PC-9 (cell line): Measurements from ENCODE around the gene TEX26. TPM values are rescaled to one million over a fixed set of nuclear protein-coding genes. Genes with fewer than 3 reads are reported as not detected.

ENCODE experiments used
- BruUV-seq: library from RNA; stranded (reverse); fragments of 400-500 nt; replicated peaks from 2 replicates; lab custom pipeline; 2021; lab: Mats Ljungman, UMichigan
- CTCF ChIA-PET: fragments of 300-600 bp; sonication (Branson Sonifier 250); formaldehyde crosslinking; loops from one replicate; lab custom pipeline; 2022; ENCODE audit warnings: antibody characterized with exemption; lab: Charles Lee
- POLR2A ChIA-PET: fragments of 300-600 bp; sonication (Branson Sonifier 250); formaldehyde crosslinking; loops from one replicate; lab custom pipeline; 2022; ENCODE audit warnings: antibody characterized with exemption; ENCODE audit not compliant: unreplicated experiment; lab: Charles Lee
- DNase-seq, 2 experiments: peaks; one replicate each; pipeline versions ENCODE4 v3.0.0 to v3.0.0-alpha.2; 2015 to 2022; ENCODE audit warnings: mixed read lengths in 1 of 2
- H2AFZ ChIP-seq: fragments of 200-600 bp; sonication (generic); 2 replicates; pipeline ENCODE4 v1.8.1; 2017; ENCODE audit warnings: antibody characterized with exemption
- H3F3A ChIP-seq: fragments of 200-600 bp; sonication (generic); 2 replicates; pipeline ENCODE4 v1.8.1; 2017; ENCODE audit warnings: antibody characterized with exemption, mild to moderate bottlenecking, low read depth; ENCODE audit not compliant: insufficient read depth
- H3K27ac ChIP-seq: fragments of 200-600 bp; sonication (generic); 2 replicates; pipeline ENCODE4 v1.6.1; 2016; ENCODE audit warnings: mixed run types
- H3K27me3 ChIP-seq: fragments of 200-600 bp; sonication (generic); 2 replicates; pipeline ENCODE4 v1.6.1; 2016; ENCODE audit warnings: low read depth, mixed run types; ENCODE audit not compliant: insufficient read depth
- H3K36me3 ChIP-seq: fragments of 200-600 bp; sonication (generic); 2 replicates; pipeline ENCODE4 v1.6.1; 2016; ENCODE audit warnings: low read depth, mixed run types
- H3K4me1 ChIP-seq: fragments of 200-600 bp; sonication (generic); replicated peaks from 2 replicates; pipeline ENCODE4 v1.6.1; 2016; ENCODE audit warnings: mixed run types; ENCODE audit not compliant: insufficient read depth
- H3K4me2 ChIP-seq: fragments of 200-600 bp; sonication (generic); 2 replicates; pipeline ENCODE4 v1.6.1; 2017; ENCODE audit warnings: mixed run types
- H3K4me3 ChIP-seq: fragments of 200-600 bp; sonication (generic); 2 replicates; pipeline ENCODE4 v1.6.1; 2016; ENCODE audit warnings: mixed run types
- H3K79me2 ChIP-seq: fragments of 200-600 bp; sonication (generic); 2 replicates; pipeline ENCODE4 v1.6.1; 2017; ENCODE audit warnings: low read depth, mixed run types
- H3K9me2 ChIP-seq: fragments of 200-600 bp; sonication (generic); 2 replicates; pipeline ENCODE4 v1.8.1; 2017; ENCODE audit warnings: mild to moderate bottlenecking; ENCODE audit not compliant: insufficient read depth
- H3K9me3 ChIP-seq: fragments of 200-600 bp; sonication (generic); 2 replicates; pipeline ENCODE4 v1.8.1; 2016; ENCODE audit warnings: low read depth; ENCODE audit not compliant: insufficient read depth
- H4K20me1 ChIP-seq: fragments of 200-600 bp; sonication (generic); 2 replicates; pipeline ENCODE4 v1.8.1; 2017; ENCODE audit not compliant: insufficient read depth
- EZH2 ChIP-seq: fragments of 200-600 bp; sonication (generic); IDR thresholded peaks from 2 replicates; pipeline ENCODE4 v1.8.0; 2017; ENCODE audit warnings: antibody characterized with exemption, low read depth
- intact Hi-C: fragments of 100-400 bp; cut with micrococcal nuclease; formaldehyde crosslinking; loops from one replicate; pipeline ENCODE4 v1.10.0; 2022; ENCODE audit not compliant: unreplicated experiment
- total RNA-seq: library from RNA; stranded (reverse); gene quantifications from 2 replicates; pipeline ENCODE4 v1.2.3, GENCODE V29; 2021
- TF ChIP-seq, protein P1 (sequence below): fragments of 200-600 bp; sonication (generic); conservative IDR thresholded peaks from 2 replicates; pipeline ENCODE4 v1.6.1; 2017; ENCODE audit warnings: mixed run types, antibody characterized with exemption, mild to moderate bottlenecking, moderate library complexity

The TEX26 gene
- total RNA-seq, 1 experiment from 2014 or later = not detected

DNA sequence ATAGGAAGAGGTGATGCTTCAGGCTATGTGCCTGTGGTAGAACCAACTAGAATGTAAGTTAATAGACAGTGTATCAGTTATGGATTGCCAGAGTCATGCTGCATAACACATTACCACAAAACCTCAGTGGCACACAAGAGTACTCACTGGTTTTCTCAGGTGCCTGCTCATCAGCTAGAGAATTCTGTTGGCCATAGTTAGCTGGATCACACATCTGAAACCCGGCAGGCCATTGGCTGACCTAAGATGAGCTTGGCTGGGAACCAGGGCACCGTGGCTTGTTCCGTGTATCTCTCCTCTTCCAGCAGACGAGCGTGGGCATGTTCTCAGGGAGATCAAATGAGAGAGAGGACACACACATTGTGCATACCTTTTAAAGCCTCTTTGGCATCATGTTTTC is 76.7 kb downstream of the TEX26 start:
- H3K27ac ChIP-seq = no peak overlapping the region
- no peaks in the 10 kb centered on the region for H3K79me2 ChIP-seq
- H3F3A ChIP-seq = peaks cover 10% of the 10 kb centered on the region; the same call in 1 of the 2 replicates
- H3K27me3 ChIP-seq = no peaks in the 10 kb centered on the region
- no peak for TF ChIP-seq EZH2
- TF ChIP-seq, protein P1, sequence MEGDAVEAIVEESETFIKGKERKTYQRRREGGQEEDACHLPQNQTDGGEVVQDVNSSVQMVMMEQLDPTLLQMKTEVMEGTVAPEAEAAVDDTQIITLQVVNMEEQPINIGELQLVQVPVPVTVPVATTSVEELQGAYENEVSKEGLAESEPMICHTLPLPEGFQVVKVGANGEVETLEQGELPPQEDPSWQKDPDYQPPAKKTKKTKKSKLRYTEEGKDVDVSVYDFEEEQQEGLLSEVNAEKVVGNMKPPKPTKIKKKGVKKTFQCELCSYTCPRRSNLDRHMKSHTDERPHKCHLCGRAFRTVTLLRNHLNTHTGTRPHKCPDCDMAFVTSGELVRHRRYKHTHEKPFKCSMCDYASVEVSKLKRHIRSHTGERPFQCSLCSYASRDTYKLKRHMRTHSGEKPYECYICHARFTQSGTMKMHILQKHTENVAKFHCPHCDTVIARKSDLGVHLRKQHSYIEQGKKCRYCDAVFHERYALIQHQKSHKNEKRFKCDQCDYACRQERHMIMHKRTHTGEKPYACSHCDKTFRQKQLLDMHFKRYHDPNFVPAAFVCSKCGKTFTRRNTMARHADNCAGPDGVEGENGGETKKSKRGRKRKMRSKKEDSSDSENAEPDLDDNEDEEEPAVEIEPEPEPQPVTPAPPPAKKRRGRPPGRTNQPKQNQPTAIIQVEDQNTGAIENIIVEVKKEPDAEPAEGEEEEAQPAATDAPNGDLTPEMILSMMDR = no peak
- H3K4me2 ChIP-seq = no peak overlapping the region
- DNase-seq = no peak
- peaks cover 17% of the 10 kb centered on the region for H3K4me1 ChIP-seq
- POLR2A ChIA-PET = no interaction called here
- no peak overlapping the region for H3K4me3 ChIP-seq
- no peaks in the 10 kb centered on the region for H4K20me1 ChIP-seq
- intact Hi-C loops = no loop called here
- CTCF ChIA-PET = no interaction called here
- no TSS peak for BruUV-seq
- H3K9me3 ChIP-seq = no peaks in the 10 kb centered on the region
- H2AFZ ChIP-seq = no peak overlapping the region
- H3K9me2 ChIP-seq = no peaks in the 10 kb centered on the region
- no peaks in the 10 kb centered on the region for H3K36me3 ChIP-seq

- ChIA-PET POLR2A (no interaction called here), CTCF (interaction anchor here (0.5 kb wide), 1 partner anchor 24 kb away, joined by 3 read pairs; no protein-coding TSS in a partner anchor)
- H3K27ac ChIP-seq = no peak overlapping the region
- peaks cover 17% of the 10 kb centered on the region for H3K4me1 ChIP-seq
- no peak overlapping the region for H3K4me3 ChIP-seq
- no peak overlapping the region for H3K4me2 ChIP-seq
- peaks cover 10% of the 10 kb centered on the region; the same call in 1 of the 2 replicates for H3F3A ChIP-seq
- H3K9me3 ChIP-seq = no peaks in the 10 kb centered on the region
- BruUV-seq = no TSS peak
- intact Hi-C loops = no loop called here
- H4K20me1 ChIP-seq = no peaks in the 10 kb centered on the region
- H3K9me2 ChIP-seq = no peaks in the 10 kb centered on the region
- H3K27me3 ChIP-seq = no peaks in the 10 kb centered on the region
- no peak overlapping the region for H2AFZ ChIP-seq
- TF ChIP-seq EZH2 = no peak
- TF ChIP-seq, protein P1 = no peak
- DNase-seq = no peak
- no peaks in the 10 kb centered on the region for H3K79me2 ChIP-seq
- no peaks in the 10 kb centered on the region for H3K36me3 ChIP-seq
Observed at GRCh38 chr13:31010296-31010695, 77.8 kb downstream of the TEX26 start.

DNA sequence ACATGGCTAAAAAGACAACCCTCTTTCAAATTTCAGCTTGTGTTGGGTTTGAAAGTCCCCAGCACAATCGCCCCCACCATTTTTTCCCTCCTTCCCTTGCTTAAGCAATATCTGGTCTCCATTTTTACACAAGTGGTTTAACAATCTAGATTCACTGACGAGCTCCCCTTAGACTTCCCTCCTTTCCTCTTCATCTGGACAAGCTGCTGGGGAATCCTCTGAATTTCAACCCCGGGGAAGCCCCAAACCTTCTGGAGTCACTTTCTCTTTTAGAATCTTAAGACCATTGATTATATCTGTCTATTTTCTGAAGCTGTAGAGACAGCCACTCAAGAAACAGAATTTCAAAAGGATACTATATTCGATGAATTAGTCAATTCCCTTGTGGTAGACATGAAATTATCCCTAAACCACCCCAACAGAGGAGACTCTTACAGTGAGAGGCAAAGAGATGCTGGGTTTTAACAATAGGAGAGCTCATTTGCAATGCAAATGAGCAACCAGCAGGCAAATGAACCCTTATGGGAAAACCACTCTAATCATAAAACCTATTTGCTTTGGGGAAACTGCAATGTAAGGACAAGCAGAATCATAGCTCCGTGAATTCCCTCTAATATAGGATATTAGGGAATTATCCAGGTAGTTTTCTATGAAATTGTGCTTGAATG is 78.9 kb downstream of the TEX26 start:
- H3F3A ChIP-seq = peaks cover 10% of the 10 kb centered on the region; the same call in 1 of the 2 replicates
- BruUV-seq = no TSS peak
- ChIA-PET POLR2A (no interaction called here), CTCF (no interaction called here)
- TF ChIP-seq EZH2 = no peak
- TF ChIP-seq, protein P1 = no peak
- no peak overlapping the region for H3K4me3 ChIP-seq
- H4K20me1 ChIP-seq = no peaks in the 10 kb centered on the region
- no peaks in the 10 kb centered on the region for H3K9me2 ChIP-seq
- intact Hi-C loops = no loop called here
- no peak overlapping the region for H2AFZ ChIP-seq
- DNase-seq = no peak
- no peaks in the 10 kb centered on the region for H3K27me3 ChIP-seq
- 0 out of 2 replicates have a peak overlapping the region, but pooled peaks have one; percentile 31 for H3K4me2 ChIP-seq
- peaks cover 17% of the 10 kb centered on the region for H3K4me1 ChIP-seq
- no peak overlapping the region for H3K27ac ChIP-seq
- no peaks in the 10 kb centered on the region for H3K36me3 ChIP-seq
- H3K79me2 ChIP-seq = no peaks in the 10 kb centered on the region
- H3K9me3 ChIP-seq = no peaks in the 10 kb centered on the region
